Activated T-cell treated with anti-CD3 and anti-CD28 coated beads for 48 hours (primary cell): Measurements from ENCODE around the gene IFNG.

Source experiments
- DNase-seq: peaks from one replicate; pipeline ENCODE4 v3.0.0-alpha.2; 2020; ENCODE audit warnings: low read depth

Gene IFNG

GRCh38 chr12:68166317-68166831 is 6.8 kb upstream of the IFNG start:
- DNase-seq = no peak

- no peak for DNase-seq
These were observed 4.1 kb upstream of the IFNG start for GRCh38 chr12:68163560-68164081.

GRCh38 chr12:68162374-68162773 is 2.8 kb upstream of the IFNG start:
- DNase-seq = no peak

GRCh38 chr12:68158432-68158831 is 1.1 kb downstream of the IFNG start:
- DNase-seq = no peak

- no peak for DNase-seq
These were observed 2.2 kb downstream of the IFNG start for GRCh38 chr12:68157380-68157779.

- no peak for DNase-seq
These were observed 2.9 kb downstream of the IFNG start for GRCh38 chr12:68156636-68157035.

- no peak for DNase-seq
These were observed 4.8 kb downstream of the IFNG start for GRCh38 chr12:68154779-68155178.

GRCh38 chr12:68148261-68148951 is 11.1 kb downstream of the IFNG start:
- no peak for DNase-seq

- no peak for DNase-seq
These were observed 19.0 kb downstream of the IFNG start for GRCh38 chr12:68140556-68140955.

GRCh38 chr12:68139941-68140340 is 19.6 kb downstream of the IFNG start:
- DNase-seq = no peak

- DNase-seq = no peak
These were observed 20.5 kb downstream of the IFNG start for GRCh38 chr12:68139001-68139400.

- no peak for DNase-seq
These were observed 21.1 kb downstream of the IFNG start for GRCh38 chr12:68138480-68138879.

GRCh38 chr12:68137335-68137830 is 22.2 kb downstream of the IFNG start:
- no peak for DNase-seq

- DNase-seq = no peak
These were observed 24.0 kb downstream of the IFNG start for GRCh38 chr12:68135520-68135919.

- DNase-seq = no peak
These were observed 27.6 kb downstream of the IFNG start for GRCh38 chr12:68131867-68132414.

GRCh38 chr12:68129979-68130378 is 29.6 kb downstream of the IFNG start:
- DNase-seq = no peak

- no peak for DNase-seq
These were observed 37.2 kb downstream of the IFNG start for GRCh38 chr12:68122236-68122920.

GRCh38 chr12:68121143-68121542 is 38.4 kb downstream of the IFNG start:
- DNase-seq = peak; percentile 42

GRCh38 chr12:68119724-68120211 is 39.8 kb downstream of the IFNG start:
- peak; percentile 61 for DNase-seq

- DNase-seq = no peak
These were observed 40.3 kb downstream of the IFNG start for GRCh38 chr12:68119250-68119649.

GRCh38 chr12:68118096-68118755 is 41.3 kb downstream of the IFNG start:
- no peak for DNase-seq

GRCh38 chr12:68117661-68118060 is 41.9 kb downstream of the IFNG start:
- no peak for DNase-seq
